NOMO-1 treated with dmso at 0.1 percent for 144 hours (cell line): Measurements from ENCODE around the gene SNRNP35.
"Not testable (repeated sequence)": the region's sequence is repeated elsewhere in the genome, so short reads cannot be mapped to it uniquely, and the experiment has no call there.

Experiments used
- DNase-seq: peaks from one replicate; lab custom pipeline; 2025; ENCODE audit not compliant: unreplicated experiment; lab: John Stamatoyannopoulos, UW

Gene SNRNP35

GRCh38 chr12:123488539-123489230, 30.7 kb downstream of the SNRNP35 start:
- DNase-seq, result no peak

GRCh38 chr12:123489580-123489979, 31.6 kb downstream of the SNRNP35 start:
- DNase-seq, result no peak

- no peak for DNase-seq
These were observed 32.1 kb downstream of the SNRNP35 start for GRCh38 chr12:123490089-123490488.

GRCh38 chr12:123491056-123491455, 33.1 kb downstream of the SNRNP35 start:
- no peak for DNase-seq

- no peak for DNase-seq
These were observed 33.5 kb downstream of the SNRNP35 start for GRCh38 chr12:123491481-123491880.

GRCh38 chr12:123492339-123493039, 34.5 kb downstream of the SNRNP35 start:
- DNase-seq, result not testable (repeated sequence)

- DNase-seq, result no peak
These were observed 36.3 kb downstream of the SNRNP35 start for GRCh38 chr12:123494124-123494851.

GRCh38 chr12:123497065-123497464, 39.1 kb downstream of the SNRNP35 start:
- no peak for DNase-seq

GRCh38 chr12:123498126-123498825, 40.3 kb downstream of the SNRNP35 start:
- DNase-seq, result no peak

- DNase-seq, result no peak
These were observed 41.4 kb downstream of the SNRNP35 start for GRCh38 chr12:123499332-123499731.

- DNase-seq, result no peak
These were observed 44.3 kb downstream of the SNRNP35 start for GRCh38 chr12:123502163-123502704.

- DNase-seq, result no peak
These were observed 48.3 kb downstream of the SNRNP35 start for GRCh38 chr12:123506059-123506842.

- DNase-seq, result no peak
These were observed 48.9 kb downstream of the SNRNP35 start for GRCh38 chr12:123506843-123507236.

- DNase-seq, result no peak
These were observed 55.1 kb downstream of the SNRNP35 start for GRCh38 chr12:123512838-123513665.

- DNase-seq, result no peak
These were observed 55.9 kb downstream of the SNRNP35 start for GRCh38 chr12:123513805-123514204.

GRCh38 chr12:123514582-123515221, 56.8 kb downstream of the SNRNP35 start:
- DNase-seq, result not testable (repeated sequence)

- no peak for DNase-seq
These were observed 58.4 kb downstream of the SNRNP35 start for GRCh38 chr12:123516216-123516780.
